Vagina (tissue), 2 donors: Measurements from ENCODE around the gene URB1. TPM values are rescaled to one million over a fixed set of nuclear protein-coding genes. Genes with fewer than 3 reads are reported as not detected.

Experiments used
- DNase-seq, 2 donors: peaks; one replicate each; pipeline ENCODE4 v3.0.0-alpha.2; 2017; ENCODE audit errors: extremely low spot score in 2 of 2
- H3K27ac ChIP-seq: fragments of 200-600 bp; sonication (generic); one replicate; pipeline ENCODE4 v1.5.1; 2019
- H3K27me3 ChIP-seq: fragments of 200-600 bp; sonication (generic); one replicate; pipeline ENCODE4 v1.5.1; 2019
- H3K36me3 ChIP-seq, 2 donors: fragments of 200-600 bp; sonication (generic); one replicate each; pipeline ENCODE4 v1.5.1; 2017 to 2019
- H3K4me1 ChIP-seq: fragments of 200-600 bp; sonication (generic); one replicate; pipeline ENCODE4 v1.5.1; 2019
- H3K4me3 ChIP-seq, 2 donors: fragments of 200-600 bp; sonication (generic); 1 replicate in 1 of 2; 2 replicates in 1 of 2; pipeline ENCODE4 v1.5.1; 2016 to 2019
- H3K9me3 ChIP-seq: fragments of 200-600 bp; sonication (generic); one replicate; pipeline ENCODE4 v1.5.1; 2019
- POLR2A ChIP-seq, 2 donors: fragments of 450-650 bp; IDR thresholded peaks; one replicate each; pipeline ENCODE4 v1.6.1; 2017; ENCODE audit warnings: antibody characterized with exemption in 2 of 2, mild to moderate bottlenecking in 2 of 2, moderate library complexity in 2 of 2
- POLR2AphosphoS5 ChIP-seq, 2 donors: sonication (generic); formaldehyde crosslinking; IDR thresholded peaks; one replicate each; pipeline ENCODE4 v1.9.0; 2017; ENCODE audit warnings: antibody characterized with exemption in 2 of 2, mild to moderate bottlenecking in 2 of 2, low read depth in 1 of 2; ENCODE audit not compliant: insufficient read depth in 1 of 2
- intact Hi-C: fragments of 100-400 bp; cut with DNase I; formaldehyde crosslinking; loops from one replicate; pipeline ENCODE4 v1.15.1; 2023
- total RNA-seq: library from RNA; depleted of rRNA; stranded (reverse); fragments of >200 nt; gene quantifications from one replicate; pipeline ENCODE4 v1.2.3, GENCODE V29; 2016
- TF ChIP-seq, protein P1 (sequence below), 3 experiments: fragments of 450-650 bp in 2 of 3; fragments of 200-600 bp in 1 of 3; sonication (generic) in 1 of 3; IDR thresholded peaks; one replicate each; pipeline ENCODE4 v1.5.1; 2017 to 2019; ENCODE audit warnings: antibody characterized with exemption in 3 of 3, mild to moderate bottlenecking in 2 of 3, moderate library complexity in 2 of 3

The URB1 gene
- total RNA-seq, 1 donor from 2014 or later, result 23.8 TPM

DNA sequence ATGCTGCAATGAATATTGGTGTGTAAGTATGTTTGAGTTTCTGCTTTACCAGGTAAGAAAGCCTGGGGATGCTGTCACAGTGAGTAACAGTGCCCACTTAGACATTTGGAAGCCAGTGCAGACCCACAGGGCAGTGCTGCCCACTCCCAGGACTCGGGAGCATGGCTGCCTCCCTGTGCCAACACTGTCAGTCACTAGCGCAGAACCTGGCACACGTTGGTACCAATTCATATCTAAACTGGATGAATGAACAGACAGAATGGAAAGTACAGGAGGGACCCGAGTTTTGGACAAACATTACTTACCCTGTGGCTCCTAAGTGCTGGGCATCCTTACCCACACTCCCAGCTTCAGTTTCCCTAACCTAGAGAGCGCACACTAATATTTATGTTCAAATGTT, 18.1 kb upstream of the URB1 start:
- Histone ChIP-seq H3K27ac (peak overlapping the region; percentile 99), H3K27me3 (no peaks in the 10 kb centered on the region), H3K4me1 (peaks cover 42% of the 10 kb centered on the region), H3K9me3 (no peaks in the 10 kb centered on the region), H3K36me3 (no peaks in the 10 kb centered on the region), H3K4me3 (peak overlapping the region; percentile 67 to 83)
- no peak for TF ChIP-seq POLR2AphosphoS5 (IDR thresholded peaks at IDR 0.05; ENCODE audit: insufficient read depth in 1 of 2, low read depth in 1 of 2)
- TF ChIP-seq, protein P1, sequence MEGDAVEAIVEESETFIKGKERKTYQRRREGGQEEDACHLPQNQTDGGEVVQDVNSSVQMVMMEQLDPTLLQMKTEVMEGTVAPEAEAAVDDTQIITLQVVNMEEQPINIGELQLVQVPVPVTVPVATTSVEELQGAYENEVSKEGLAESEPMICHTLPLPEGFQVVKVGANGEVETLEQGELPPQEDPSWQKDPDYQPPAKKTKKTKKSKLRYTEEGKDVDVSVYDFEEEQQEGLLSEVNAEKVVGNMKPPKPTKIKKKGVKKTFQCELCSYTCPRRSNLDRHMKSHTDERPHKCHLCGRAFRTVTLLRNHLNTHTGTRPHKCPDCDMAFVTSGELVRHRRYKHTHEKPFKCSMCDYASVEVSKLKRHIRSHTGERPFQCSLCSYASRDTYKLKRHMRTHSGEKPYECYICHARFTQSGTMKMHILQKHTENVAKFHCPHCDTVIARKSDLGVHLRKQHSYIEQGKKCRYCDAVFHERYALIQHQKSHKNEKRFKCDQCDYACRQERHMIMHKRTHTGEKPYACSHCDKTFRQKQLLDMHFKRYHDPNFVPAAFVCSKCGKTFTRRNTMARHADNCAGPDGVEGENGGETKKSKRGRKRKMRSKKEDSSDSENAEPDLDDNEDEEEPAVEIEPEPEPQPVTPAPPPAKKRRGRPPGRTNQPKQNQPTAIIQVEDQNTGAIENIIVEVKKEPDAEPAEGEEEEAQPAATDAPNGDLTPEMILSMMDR (IDR thresholded peaks at IDR 0.05), result no peak
- no peak for TF ChIP-seq POLR2A (IDR thresholded peaks at IDR 0.05)
- DNase-seq, result no peak
- intact Hi-C loops, result loop anchor here (5.0 kb wide), 2 partner anchors 111 to 156 kb away; no protein-coding TSS in a partner anchor

DNA sequence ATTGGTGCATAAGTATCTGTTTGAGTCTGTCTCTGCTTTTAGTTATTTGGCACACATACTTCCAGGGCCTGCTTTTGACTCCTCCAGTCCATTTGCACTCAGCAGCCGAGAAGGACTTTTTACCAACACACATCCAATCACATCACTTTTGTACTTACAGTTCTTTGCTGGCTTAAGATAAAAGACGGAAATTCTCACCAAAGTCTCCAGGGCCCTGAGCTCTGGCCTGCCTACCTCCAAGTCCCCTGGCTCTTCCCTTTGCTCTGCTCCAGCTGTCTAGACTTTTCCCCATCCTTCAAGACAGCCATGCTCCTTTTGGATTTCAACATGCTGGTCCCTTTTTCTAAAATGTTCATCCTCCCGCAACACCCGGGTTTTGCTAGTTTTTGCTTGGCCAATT, 17.5 kb upstream of the URB1 start:
- peaks cover 36% of the 10 kb centered on the region for H3K4me1 ChIP-seq
- H3K36me3 ChIP-seq, result no peaks in the 10 kb centered on the region
- peak overlapping the region; percentile 99 for H3K27ac ChIP-seq
- intact Hi-C loops, result loop anchor here (5.0 kb wide), 2 partner anchors 112 to 157 kb away; no protein-coding TSS in a partner anchor
- TF ChIP-seq, protein P1 (IDR thresholded peaks at IDR 0.05), result no peak
- no peaks in the 10 kb centered on the region for H3K27me3 ChIP-seq
- no peak for DNase-seq
- H3K9me3 ChIP-seq, result no peaks in the 10 kb centered on the region
- no peak overlapping the region for H3K4me3 ChIP-seq

DNA sequence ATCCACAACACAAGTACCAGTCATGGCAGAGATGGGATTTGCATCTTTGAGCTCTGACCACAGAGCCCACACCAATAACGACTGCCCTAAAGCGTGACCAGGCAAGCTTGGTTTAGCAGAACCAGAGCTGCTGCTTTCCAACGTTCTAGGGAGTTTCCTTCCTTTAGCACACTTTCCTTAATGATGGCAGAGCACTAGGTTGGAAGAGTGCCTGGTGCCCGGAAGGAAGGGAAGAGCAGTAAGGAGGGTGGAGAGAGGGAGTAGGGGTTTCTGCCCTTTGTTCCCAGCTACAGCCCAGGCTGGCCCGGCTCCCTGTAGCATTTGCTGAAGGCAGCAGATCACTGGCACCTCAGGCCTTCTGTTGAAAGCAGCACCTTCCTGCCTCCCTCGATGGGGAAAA, 13.6 kb upstream of the URB1 start:
- no peak for DNase-seq

DNA sequence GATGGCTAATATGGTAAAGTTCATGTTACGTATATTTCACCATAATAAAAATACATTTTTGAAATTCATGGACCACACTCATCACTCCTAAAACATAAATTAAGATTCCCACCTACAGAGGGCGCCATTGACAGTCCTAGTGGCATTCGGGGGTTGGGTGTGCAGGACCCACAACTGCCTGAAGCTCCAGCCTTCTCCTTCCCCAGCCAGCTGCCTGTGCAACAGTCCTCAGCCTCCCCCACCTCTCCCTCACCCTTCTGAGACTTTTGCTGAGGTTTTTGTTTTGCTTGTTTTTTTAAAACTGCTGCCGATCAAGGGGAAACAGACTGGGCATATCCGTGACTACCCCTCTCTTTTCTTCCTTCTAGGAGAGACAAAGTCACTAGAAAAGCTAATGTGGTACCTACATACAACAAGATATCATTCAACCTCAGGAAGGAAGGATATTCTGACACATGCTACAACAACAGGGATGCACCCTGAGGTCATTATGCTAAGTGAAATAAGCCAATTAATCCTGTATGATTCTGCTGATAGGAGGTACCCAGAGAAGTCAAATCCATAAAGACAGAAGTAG, 10.5 kb upstream of the URB1 start:
- TF ChIP-seq POLR2A (IDR thresholded peaks at IDR 0.05) (no peak), POLR2AphosphoS5 (IDR thresholded peaks at IDR 0.05; ENCODE audit: insufficient read depth in 1 of 2, low read depth in 1 of 2) (peak in 1 of 2 donors; percentile 9)
- TF ChIP-seq, protein P1 (IDR thresholded peaks at IDR 0.05), result peak; percentile 51 to 80 (median 74)
- Histone ChIP-seq H3K36me3 (no peaks in the 10 kb centered on the region), H3K9me3 (no peaks in the 10 kb centered on the region), H3K4me1 (peaks cover 5% of the 10 kb centered on the region), H3K4me3 (no peak overlapping the region), H3K27ac (no peak overlapping the region), H3K27me3 (no peaks in the 10 kb centered on the region)
- no peak for DNase-seq
- intact Hi-C loops, result no loop called here

More for the DNA sequence above, 13.6 kb upstream of the URB1 start:
- H3K9me3 ChIP-seq, result no peaks in the 10 kb centered on the region
- no peaks in the 10 kb centered on the region for H3K27me3 ChIP-seq
- H3K36me3 ChIP-seq, result no peaks in the 10 kb centered on the region
- TF ChIP-seq POLR2A (IDR thresholded peaks at IDR 0.05), result no peak
- TF ChIP-seq POLR2AphosphoS5 (IDR thresholded peaks at IDR 0.05; ENCODE audit: insufficient read depth in 1 of 2, low read depth in 1 of 2), result peak in 1 of 2 donors; percentile 38
- TF ChIP-seq, protein P1 (IDR thresholded peaks at IDR 0.05), result no peak
- peaks cover 18% of the 10 kb centered on the region for H3K4me1 ChIP-seq
- no peak overlapping the region for H3K27ac ChIP-seq
- intact Hi-C loops, result no loop called here
- no peak overlapping the region for H3K4me3 ChIP-seq

DNA sequence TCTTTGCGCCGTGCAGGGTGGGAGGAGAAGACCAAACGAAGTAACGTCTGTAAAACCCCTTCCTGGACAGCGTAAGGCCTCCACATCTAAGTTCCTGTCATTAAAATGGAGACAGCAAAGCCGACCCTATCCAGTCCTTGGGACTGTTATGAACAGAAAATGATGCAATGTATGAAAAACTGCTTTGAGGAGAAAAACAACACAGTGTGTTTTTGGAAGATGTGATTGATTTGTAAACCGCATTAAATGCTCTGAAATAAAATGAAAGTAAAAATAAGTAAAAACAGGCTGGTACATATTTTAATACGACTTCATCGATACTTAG, 827 bp upstream of the URB1 start:
- no peak for DNase-seq

More for the DNA sequence above, 827 bp upstream of the URB1 start:
- H3K27me3 ChIP-seq, result no peaks in the 10 kb centered on the region
- H3K4me3 ChIP-seq, result peak overlapping the region; percentile 89 to 98
- intact Hi-C loops, result no loop called here
- TF ChIP-seq, protein P1 (IDR thresholded peaks at IDR 0.05), result no peak
- TF ChIP-seq POLR2A (IDR thresholded peaks at IDR 0.05) (no peak), POLR2AphosphoS5 (IDR thresholded peaks at IDR 0.05; ENCODE audit: insufficient read depth in 1 of 2, low read depth in 1 of 2) (no peak)
- H3K4me1 ChIP-seq, result peaks cover 41% of the 10 kb centered on the region
- H3K9me3 ChIP-seq, result no peaks in the 10 kb centered on the region
- no peaks in the 10 kb centered on the region for H3K36me3 ChIP-seq
- peak overlapping the region; percentile 75 for H3K27ac ChIP-seq
